ENCODE data around the gene TFAP2E. TPM values are rescaled to one million over a fixed set of nuclear protein-coding genes. Genes with fewer than 3 reads are reported as not detected.

The TFAP2E gene
- total RNA-seq, 2 donors from 2014 or later, result not detected

DNA sequence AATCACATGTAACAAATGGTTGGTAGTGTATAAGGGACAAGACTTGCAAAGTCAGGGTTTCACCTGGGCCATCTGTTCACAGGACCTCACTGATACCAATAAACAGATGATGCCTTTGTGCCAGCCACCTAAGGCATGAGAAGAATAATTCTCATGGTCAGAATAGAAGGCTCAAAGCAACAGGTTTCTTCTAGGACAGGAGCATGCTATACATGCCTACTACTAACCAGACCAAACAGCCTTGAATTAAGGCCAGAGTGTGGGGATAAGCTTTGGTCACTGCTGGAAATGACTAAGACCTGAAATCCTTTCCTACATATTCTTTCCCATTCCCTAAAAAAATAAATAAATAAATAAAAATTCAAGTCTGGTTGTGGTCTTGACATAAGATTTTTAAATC is 50.7 kb downstream of the TFAP2E start:
- no peak for DNase-seq
- H3K4me3 ChIP-seq, result no peak overlapping the region

DNA sequence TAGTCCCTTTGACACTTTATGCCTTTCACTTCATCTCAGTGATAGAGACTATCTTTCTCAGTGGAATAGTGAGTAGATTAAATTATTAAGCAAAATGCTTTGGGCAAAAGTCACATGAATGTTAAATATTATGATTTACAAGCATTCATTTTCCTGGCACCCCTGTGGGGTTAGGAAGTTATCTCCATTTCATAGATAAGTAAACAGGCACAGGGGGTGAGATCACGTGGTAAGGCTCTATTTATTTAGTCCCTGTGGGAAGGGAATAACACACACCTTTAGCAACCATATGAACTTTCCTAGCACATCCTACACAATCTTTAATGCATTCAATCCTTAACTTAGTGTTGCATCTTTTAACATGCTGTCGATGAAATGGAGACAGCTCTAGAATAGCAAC is 55.9 kb downstream of the TFAP2E start:
- DNase-seq, result peak in 2 of 4 donors; percentile 27 to 55

More for the DNA sequence above, 50.7 kb downstream of the TFAP2E start:
- Histone ChIP-seq H3K27me3 (no peaks in the 10 kb centered on the region), H3K4me1 (peaks cover 5% of the 10 kb centered on the region), H3K36me3 (replicated peaks in 1 of 2; ENCODE audit: insufficient read depth in 1 of 2, low read depth in 2 of 2) (peaks cover 0 to 4% of the 10 kb centered on the region in 2 donors), H3K9me3 (no peaks in the 10 kb centered on the region), H3K27ac (no peak overlapping the region)
- no peak for TF ChIP-seq POLR2A (IDR thresholded peaks at IDR 0.05)
- TF ChIP-seq, protein P1, sequence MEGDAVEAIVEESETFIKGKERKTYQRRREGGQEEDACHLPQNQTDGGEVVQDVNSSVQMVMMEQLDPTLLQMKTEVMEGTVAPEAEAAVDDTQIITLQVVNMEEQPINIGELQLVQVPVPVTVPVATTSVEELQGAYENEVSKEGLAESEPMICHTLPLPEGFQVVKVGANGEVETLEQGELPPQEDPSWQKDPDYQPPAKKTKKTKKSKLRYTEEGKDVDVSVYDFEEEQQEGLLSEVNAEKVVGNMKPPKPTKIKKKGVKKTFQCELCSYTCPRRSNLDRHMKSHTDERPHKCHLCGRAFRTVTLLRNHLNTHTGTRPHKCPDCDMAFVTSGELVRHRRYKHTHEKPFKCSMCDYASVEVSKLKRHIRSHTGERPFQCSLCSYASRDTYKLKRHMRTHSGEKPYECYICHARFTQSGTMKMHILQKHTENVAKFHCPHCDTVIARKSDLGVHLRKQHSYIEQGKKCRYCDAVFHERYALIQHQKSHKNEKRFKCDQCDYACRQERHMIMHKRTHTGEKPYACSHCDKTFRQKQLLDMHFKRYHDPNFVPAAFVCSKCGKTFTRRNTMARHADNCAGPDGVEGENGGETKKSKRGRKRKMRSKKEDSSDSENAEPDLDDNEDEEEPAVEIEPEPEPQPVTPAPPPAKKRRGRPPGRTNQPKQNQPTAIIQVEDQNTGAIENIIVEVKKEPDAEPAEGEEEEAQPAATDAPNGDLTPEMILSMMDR (IDR thresholded peaks at IDR 0.05), result no peak
- intact Hi-C loops (cut with DNase I), result no loop called here
- no peak for ATAC-seq

DNA sequence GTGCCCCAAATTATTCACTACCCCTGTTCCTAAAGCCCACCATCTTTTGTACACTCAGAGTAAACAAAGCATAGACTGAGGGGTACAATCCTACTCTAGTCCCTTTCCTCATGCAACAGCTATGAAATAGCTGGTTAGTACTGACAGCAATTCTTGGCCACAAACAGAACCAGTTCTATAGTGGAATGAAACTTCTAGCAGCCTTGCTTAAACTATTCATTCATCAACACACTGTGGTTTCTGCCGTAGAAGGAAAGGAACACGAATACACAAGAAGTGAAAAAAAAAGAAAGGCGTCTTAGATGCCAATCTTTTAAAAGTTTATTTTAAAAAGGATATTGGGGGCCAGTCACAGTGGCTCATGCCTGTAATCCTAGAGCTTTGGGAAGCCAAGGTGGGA is 58.3 kb downstream of the TFAP2E start:
- Histone ChIP-seq H3K4me1 (peaks cover 15% of the 10 kb centered on the region), H3K36me3 (replicated peaks in 1 of 2; ENCODE audit: insufficient read depth in 1 of 2, low read depth in 2 of 2) (peaks cover 8 to 32% of the 10 kb centered on the region in 2 donors), H3K4me3 (no peak overlapping the region), H3K9me3 (no peaks in the 10 kb centered on the region), H3K27me3 (no peaks in the 10 kb centered on the region), H3K27ac (no peak overlapping the region)
- ATAC-seq (no peak), DNase-seq (no peak)
- TF ChIP-seq, protein P1 (IDR thresholded peaks at IDR 0.05), result no peak
- no peak for TF ChIP-seq POLR2A (IDR thresholded peaks at IDR 0.05)
- 89 to 91% methylated on average over 3 of the region's 3 CpGs for WGBS, 2 donors
- intact Hi-C loops (cut with DNase I), result no loop called here

More for the DNA sequence above, 55.9 kb downstream of the TFAP2E start:
- Histone ChIP-seq H3K4me3 (no peak overlapping the region), H3K27ac (peak overlapping the region in 2 of 4 donors; percentile 47 to 60), H3K27me3 (no peaks in the 10 kb centered on the region), H3K4me1 (peaks cover 15% of the 10 kb centered on the region), H3K9me3 (no peaks in the 10 kb centered on the region), H3K36me3 (replicated peaks in 1 of 2; ENCODE audit: insufficient read depth in 1 of 2, low read depth in 2 of 2) (peaks cover 8 to 22% of the 10 kb centered on the region in 2 donors)
- intact Hi-C loops (cut with DNase I), result no loop called here
- peak; percentile 60 for ATAC-seq
- WGBS, 2 donors, result 26 to 38% methylated on average over 2 of the region's 2 CpGs
- TF ChIP-seq, protein P1 (IDR thresholded peaks at IDR 0.05), result no peak
- no peak for TF ChIP-seq POLR2A (IDR thresholded peaks at IDR 0.05)

DNA sequence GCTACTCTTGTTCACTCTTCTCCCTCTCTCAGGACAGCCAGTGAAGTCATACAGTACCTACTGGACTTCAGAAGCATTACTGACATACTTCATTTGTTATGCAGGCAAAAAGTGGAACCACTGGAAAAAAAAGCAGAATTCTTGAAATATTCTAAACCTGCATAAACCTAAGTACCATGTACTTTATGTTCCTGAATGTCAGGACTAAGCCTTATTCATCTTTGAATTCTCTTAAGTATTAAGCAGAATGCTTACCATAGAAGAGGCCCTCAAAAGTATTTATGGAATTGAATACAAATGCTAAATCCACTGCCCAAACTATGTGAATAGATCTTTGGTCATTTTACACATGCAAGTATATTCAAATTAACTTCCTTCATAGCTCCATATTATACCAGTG is 60.4 kb downstream of the TFAP2E start:
- no peak for ATAC-seq
- H3K27ac ChIP-seq, result no peak overlapping the region
- intact Hi-C loops (cut with DNase I), result no loop called here
- peaks cover 8 to 32% of the 10 kb centered on the region in 2 donors for H3K36me3 ChIP-seq (replicated peaks in 1 of 2; ENCODE audit: insufficient read depth in 1 of 2, low read depth in 2 of 2)
- no peak for TF ChIP-seq POLR2A (IDR thresholded peaks at IDR 0.05)
- TF ChIP-seq, protein P1 (IDR thresholded peaks at IDR 0.05), result no peak
- DNase-seq, result no peak
- peaks cover 33% of the 10 kb centered on the region for H3K4me1 ChIP-seq
- no peak overlapping the region for H3K4me3 ChIP-seq
- no peaks in the 10 kb centered on the region for H3K9me3 ChIP-seq
- no peaks in the 10 kb centered on the region for H3K27me3 ChIP-seq

DNA sequence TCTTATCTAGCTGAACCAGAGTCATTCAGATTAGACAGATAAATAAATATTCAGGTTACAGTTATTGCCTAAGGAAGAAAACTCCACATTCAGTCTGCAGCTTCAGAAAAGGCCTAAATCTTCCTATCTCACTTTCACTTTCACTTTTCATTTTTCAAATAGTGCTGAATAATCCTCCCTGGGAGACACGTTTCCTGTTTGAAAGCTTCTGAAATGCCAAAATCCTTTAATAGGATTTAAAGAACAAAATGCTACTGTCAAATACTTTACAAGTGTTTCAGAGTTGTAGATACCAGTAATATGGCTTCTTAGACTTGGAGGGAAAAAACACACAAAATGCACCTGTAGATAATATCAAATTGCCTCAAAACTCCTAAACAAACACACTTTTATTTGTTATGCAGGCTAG is 64.3 kb downstream of the TFAP2E start:
- peak overlapping the region in 3 of 4 donors; percentile 51 to 84 (median 74) for H3K27ac ChIP-seq
- intact Hi-C loops (cut with DNase I), result no loop called here
- TF ChIP-seq, protein P1 (IDR thresholded peaks at IDR 0.05), result no peak
- no peak for TF ChIP-seq POLR2A (IDR thresholded peaks at IDR 0.05)
- H3K4me1 ChIP-seq, result peaks cover 38% of the 10 kb centered on the region
- no peak for DNase-seq
- 0% methylated on average over 1 of the region's 1 CpG for WGBS, 2 donors
- H3K36me3 ChIP-seq (replicated peaks in 1 of 2; ENCODE audit: insufficient read depth in 1 of 2, low read depth in 2 of 2), result peaks cover 0 to 16% of the 10 kb centered on the region in 2 donors
- no peak for ATAC-seq
- H3K4me3 ChIP-seq, result no peak overlapping the region
- H3K27me3 ChIP-seq, result no peaks in the 10 kb centered on the region
- H3K9me3 ChIP-seq, result no peaks in the 10 kb centered on the region

All from body of pancreas (tissue), 4 donors.